ENCODE results near the gene AKAP6.

AKAP6 gene, protein sequence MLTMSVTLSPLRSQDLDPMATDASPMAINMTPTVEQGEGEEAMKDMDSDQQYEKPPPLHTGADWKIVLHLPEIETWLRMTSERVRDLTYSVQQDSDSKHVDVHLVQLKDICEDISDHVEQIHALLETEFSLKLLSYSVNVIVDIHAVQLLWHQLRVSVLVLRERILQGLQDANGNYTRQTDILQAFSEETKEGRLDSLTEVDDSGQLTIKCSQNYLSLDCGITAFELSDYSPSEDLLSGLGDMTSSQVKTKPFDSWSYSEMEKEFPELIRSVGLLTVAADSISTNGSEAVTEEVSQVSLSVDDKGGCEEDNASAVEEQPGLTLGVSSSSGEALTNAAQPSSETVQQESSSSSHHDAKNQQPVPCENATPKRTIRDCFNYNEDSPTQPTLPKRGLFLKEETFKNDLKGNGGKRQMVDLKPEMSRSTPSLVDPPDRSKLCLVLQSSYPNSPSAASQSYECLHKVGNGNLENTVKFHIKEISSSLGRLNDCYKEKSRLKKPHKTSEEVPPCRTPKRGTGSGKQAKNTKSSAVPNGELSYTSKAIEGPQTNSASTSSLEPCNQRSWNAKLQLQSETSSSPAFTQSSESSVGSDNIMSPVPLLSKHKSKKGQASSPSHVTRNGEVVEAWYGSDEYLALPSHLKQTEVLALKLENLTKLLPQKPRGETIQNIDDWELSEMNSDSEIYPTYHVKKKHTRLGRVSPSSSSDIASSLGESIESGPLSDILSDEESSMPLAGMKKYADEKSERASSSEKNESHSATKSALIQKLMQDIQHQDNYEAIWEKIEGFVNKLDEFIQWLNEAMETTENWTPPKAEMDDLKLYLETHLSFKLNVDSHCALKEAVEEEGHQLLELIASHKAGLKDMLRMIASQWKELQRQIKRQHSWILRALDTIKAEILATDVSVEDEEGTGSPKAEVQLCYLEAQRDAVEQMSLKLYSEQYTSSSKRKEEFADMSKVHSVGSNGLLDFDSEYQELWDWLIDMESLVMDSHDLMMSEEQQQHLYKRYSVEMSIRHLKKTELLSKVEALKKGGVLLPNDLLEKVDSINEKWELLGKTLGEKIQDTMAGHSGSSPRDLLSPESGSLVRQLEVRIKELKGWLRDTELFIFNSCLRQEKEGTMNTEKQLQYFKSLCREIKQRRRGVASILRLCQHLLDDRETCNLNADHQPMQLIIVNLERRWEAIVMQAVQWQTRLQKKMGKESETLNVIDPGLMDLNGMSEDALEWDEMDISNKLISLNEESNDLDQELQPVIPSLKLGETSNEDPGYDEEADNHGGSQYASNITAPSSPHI (N-terminal part only)

DNA sequence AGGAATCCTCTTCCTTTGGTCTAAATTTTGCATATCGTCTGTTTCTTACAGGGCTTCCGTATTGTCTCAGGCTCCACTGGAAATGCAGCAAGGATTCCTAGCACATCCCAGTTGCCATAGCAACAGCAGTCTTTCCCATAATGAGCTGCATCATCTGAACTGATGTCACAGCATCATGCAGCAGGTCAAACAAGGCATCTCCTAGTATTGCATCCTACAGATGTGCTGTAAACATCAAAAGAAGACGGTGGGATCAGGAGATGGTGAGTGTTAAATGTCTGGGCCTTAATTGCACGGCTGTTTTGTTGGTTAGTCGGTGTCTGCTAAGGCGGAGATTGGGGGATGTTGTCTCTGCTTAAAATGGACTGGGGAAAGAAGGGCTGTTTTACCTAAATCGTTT, at the start of gene AKAP6:
Gene AKAP6 (plus strand): TSS at position 153 of the 400 bp plus-strand sequence. CDS start 104,196 bp downstream, outside the sequence.
- peak; percentile 66 to 69 for DNase-seq

GRCh38 chr14:32286602-32287001, 42.5 kb upstream of the AKAP6 start:
- DNase-seq: no peak

- no peak for DNase-seq
These were observed 32.7 kb upstream of the AKAP6 start for GRCh38 chr14:32296366-32296765.

DNA sequence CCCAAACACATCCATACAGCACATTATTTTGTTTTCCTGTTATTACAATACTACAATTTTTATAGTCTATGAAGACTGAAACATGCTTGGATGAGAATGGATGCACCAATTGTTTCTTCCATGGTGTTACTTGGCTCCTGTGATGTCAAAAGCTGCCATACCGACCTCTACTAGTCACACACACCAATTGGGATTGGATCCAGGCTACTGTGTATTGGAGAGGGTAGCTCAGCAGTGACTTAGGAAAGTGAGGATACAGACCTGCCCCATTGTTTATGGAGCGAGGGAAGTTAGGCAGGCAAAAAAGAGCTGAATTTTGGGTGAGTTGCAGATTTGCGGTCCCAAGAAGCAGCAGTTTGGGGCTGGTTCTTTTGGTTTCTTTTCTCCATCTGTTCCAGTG, 30.8 kb upstream of the AKAP6 start:
- DNase-seq: no peak

GRCh38 chr14:32300136-32300535, 29.0 kb upstream of the AKAP6 start:
- DNase-seq: no peak

DNA sequence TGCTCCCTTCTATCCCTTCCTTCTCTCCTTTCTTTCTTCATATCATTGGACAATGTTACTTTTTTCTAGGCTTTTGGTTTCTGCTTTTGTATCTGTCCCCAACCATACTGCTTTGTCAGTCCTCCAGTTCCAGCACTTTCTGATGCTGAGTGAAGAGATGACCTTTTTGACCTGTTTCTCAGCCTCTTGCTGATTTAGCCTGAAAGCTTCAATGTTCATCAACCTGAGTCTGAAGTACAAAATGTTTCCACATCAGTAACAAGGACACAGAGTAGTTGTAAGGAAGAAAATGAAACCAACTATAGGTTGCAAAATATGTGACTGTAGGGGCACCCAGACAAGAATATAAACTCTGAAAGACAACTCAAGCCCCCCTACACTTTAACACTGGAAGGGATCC, 25.2 kb upstream of the AKAP6 start:
- DNase-seq: no peak

DNA sequence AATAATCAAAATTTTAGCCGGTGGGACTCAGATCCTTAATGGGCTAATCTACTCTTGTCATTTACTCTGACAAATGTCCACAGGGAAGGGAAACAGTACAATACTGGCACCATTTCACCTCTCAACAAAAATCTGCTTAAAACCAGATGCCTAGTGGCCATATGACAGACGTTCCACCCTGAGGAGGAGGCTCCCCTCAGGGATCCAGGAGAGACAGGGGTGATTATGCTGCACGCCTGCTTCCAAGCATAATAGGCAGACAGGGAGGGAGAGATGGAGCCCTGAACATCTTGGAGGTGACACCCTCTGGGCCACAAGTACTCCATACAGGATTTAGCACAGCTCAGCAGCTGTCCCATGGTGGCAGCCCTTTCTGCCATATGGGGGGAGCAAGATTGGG, 24.8 kb upstream of the AKAP6 start:
- DNase-seq: no peak

DNA sequence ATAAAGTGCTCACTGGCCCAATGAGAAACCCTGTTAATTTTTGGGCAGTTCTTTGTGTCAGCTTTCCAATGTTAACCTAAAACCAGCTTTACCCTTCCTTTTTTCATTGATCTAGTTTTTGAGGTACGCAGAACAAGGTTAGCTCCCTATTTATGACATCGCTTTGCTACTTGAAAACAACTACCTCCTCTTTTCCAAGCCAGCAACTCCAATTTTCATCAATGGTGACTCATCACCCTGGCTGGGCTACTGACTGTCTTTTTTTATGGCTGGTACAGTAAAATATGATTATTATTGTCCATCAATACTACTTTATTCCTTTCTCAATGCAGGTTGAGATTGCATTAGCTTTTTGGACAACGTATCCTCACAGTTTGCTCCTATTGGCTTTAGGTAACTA, 22.5 kb upstream of the AKAP6 start:
- no peak for DNase-seq

- no peak for DNase-seq
These were observed 21.1 kb upstream of the AKAP6 start for GRCh38 chr14:32307881-32308582.

DNA sequence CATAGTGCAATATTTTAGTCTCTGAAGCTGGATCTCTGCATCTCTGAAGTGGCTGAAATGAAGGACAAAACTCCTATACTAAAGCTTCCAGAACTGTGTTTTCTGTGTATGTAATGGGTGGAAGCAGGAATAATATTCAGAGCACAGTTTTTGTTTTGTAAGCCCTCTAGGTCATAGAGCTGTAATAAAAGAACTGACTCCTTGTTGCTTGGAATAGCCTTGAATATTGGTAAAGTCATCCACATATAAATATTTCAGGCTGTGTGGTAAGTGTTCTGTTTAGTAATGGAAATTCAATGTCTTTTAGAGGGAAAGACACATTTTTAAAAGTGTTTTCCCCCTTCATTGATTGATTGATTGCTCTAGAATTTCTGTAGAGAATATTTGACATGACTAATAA, 18.2 kb upstream of the AKAP6 start:
- DNase-seq: no peak

- no peak for DNase-seq
These were observed 17.6 kb upstream of the AKAP6 start for GRCh38 chr14:32311294-32312009.

DNA sequence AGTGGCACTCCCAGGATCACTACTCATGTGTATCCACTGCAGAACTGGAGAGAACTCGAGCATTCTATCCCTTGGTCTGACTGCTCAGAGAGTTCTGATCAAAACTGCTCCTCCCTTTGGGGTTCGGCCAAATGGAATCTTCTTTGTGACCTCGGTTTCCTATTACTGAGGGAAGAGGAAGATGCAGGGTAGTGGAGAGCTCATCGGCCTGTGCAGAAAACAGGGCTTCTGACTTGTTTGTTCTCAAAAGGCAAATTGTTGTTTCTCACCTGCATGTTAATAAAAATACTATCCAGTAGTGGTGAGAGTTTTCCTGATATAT, 17.1 kb upstream of the AKAP6 start:
- no peak for DNase-seq

- no peak for DNase-seq
These were observed 15.2 kb upstream of the AKAP6 start for GRCh38 chr14:32313844-32314376.

DNA sequence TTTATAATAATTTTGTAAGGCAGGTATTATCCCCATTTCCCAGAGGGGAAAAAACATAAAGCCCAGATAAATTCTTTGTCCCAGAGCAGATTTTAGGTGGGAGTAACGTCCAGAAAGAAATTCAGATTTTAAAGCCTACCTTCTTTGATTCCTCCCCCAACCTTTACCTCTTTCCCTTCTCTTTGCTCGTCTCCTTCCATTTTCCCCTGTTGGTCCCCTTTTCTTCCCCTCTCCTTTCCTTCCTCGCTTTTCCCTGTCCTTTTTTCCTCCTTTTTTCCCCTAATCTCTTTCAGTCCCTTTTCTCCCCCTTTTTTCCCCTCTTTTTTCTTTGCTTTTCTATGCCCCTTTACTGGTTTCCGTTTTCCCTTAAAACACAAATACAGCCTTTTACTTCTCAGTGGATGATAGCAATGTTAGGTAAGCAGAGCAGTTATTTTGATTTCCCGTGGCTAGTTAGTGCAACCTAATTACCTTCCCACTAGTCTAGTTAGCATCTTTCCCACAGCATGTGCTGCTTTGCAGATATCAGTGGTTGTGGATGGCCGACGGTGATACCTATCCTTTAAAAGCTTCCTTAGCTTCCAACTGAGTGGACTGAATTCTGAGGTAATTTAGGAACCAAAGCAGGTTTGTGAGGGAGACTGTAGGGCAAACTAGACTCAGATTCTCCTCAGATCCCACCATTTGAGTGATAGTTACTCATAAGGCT, 10.9 kb upstream of the AKAP6 start:
- no peak for DNase-seq

GRCh38 chr14:32319368-32320049, 9.6 kb upstream of the AKAP6 start:
- no peak for DNase-seq

DNA sequence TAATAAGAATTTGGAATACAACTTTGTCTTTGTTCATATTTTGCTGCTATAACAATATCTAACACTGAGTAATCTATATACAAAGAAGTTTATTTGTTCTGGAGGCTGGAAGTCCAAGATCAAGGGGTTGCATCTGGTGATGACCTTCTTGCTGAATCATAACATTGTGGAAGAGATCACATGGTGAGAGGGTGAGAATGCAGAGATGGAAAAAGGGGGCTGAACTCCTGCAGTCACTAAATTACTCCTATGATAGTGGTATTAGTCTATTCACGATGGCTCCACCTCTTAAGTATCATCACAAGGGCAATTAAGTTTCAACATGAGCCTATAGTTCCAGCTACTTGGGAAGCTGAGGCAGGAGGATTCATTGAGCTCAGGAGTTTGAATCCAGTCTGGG, 4.5 kb upstream of the AKAP6 start:
- DNase-seq: no peak

- DNase-seq: no peak
These were observed 1.7 kb upstream of the AKAP6 start for GRCh38 chr14:32327255-32327961.

DNA sequence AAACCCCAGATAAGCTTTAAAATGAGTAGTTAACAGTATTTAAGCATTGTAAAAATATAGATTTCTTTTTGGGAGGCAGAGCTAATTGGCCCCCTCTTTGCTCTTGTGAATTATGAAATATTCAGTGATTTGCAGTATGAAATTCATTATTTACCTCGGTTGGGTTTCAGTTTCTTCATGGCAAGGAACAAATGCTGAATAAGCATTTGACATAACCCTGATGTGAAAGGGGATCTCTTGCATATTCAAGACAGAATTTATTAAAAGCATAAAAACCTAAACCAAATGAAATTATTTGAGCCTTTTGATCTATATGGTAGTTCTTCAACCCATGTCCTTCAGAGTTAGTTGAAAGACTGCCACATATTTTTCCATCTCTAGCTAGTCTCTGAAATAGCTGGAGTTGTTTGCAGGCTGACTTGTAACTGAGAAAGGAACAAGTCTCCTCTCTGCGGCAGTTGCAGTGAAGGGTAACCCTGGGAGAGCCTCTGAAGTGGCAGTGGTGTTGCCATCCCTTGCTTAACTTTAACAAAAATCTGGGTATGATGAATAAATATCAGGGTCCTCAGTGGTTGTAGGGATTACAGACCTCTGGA, 690 bp downstream of the AKAP6 start:
- DNase-seq: peak in 1 of 2 experiments; percentile 7

Measured in cerebellar nuclear complex (tissue), 1 donor.